SK-N-SH (cell line): ENCODE results near the gene NSF. TPM values are rescaled to one million over a fixed set of nuclear protein-coding genes. Genes with fewer than 3 reads are reported as not detected.
"Not testable (repeated sequence)": the region's sequence is repeated elsewhere in the genome, so short reads cannot be mapped to it uniquely, and the experiment has no call there.

ENCODE experiments used
- CTCF ChIA-PET: fragments of 300-600, 350-600 bp; formaldehyde crosslinking; extraction: SDS; loops from one replicate; lab custom pipeline; 2021; lab: Yijun Ruan, JAX
- POLR2A ChIA-PET: fragments of 350-600 bp; sonication (Branson Sonifier 250); formaldehyde crosslinking; extraction: SDS; loops from one replicate; lab custom pipeline; 2020; ENCODE audit warnings: antibody characterized with exemption, inconsistent platforms; lab: Yijun Ruan, JAX
- DNase-seq: peaks from one replicate; pipeline ENCODE4 v3.0.0; 2012
- H2AFZ ChIP-seq: fragments of 200-600 bp; sonication (generic); 2 replicates; pipeline ENCODE4 v1.8.1; 2016; ENCODE audit warnings: antibody characterized with exemption, mild to moderate bottlenecking, low read depth
- H3F3A ChIP-seq: fragments of 200-600 bp; sonication (generic); replicated peaks from 2 replicates; pipeline ENCODE3; 2016; ENCODE audit warnings: antibody characterized with exemption, mild to moderate bottlenecking; ENCODE audit not compliant: insufficient read depth
- H3K27ac ChIP-seq, 2 experiments: fragments of 200-500 bp in 1 of 2; fragments of 200-600 bp in 1 of 2; sonication (Bioruptor generic) in 1 of 2; sonication (generic), shearing (Covaris generic) in 1 of 2; 2 replicates each; pipeline versions ENCODE4 v1.5.1 to v1.6.1; 2014 to 2016; ENCODE audit warnings: low read depth in 2 of 2, inconsistent platforms in 1 of 2, low read length in 1 of 2, mild to moderate bottlenecking in 1 of 2, mixed read lengths in 1 of 2
- H3K27me3 ChIP-seq: fragments of 200-600 bp; sonication (generic), shearing (Covaris generic); 2 replicates; pipeline ENCODE4 v1.6.1; 2016; ENCODE audit warnings: mixed run types; ENCODE audit not compliant: insufficient read depth
- H3K36me3 ChIP-seq, 2 experiments: fragments of 200-500 bp in 1 of 2; fragments of 200-600 bp in 1 of 2; sonication (Bioruptor generic) in 1 of 2; sonication (generic) in 1 of 2; replicated peaks in 1 of 2; 2 replicates each; pipeline versions ENCODE3 to v1.5.1; 2014 to 2016; ENCODE audit warnings: low read length in 1 of 2, mild to moderate bottlenecking in 1 of 2; ENCODE audit not compliant: insufficient read depth in 2 of 2, control insufficient read depth in 1 of 2
- H3K4me1 ChIP-seq, 2 experiments: fragments of 200-500 bp in 1 of 2; fragments of 200-600 bp in 1 of 2; sonication (Bioruptor generic) in 1 of 2; sonication (generic), shearing (Covaris generic) in 1 of 2; 2 replicates each; pipeline versions ENCODE4 v1.5.1 to v1.6.1; 2014 to 2016; ENCODE audit warnings: low read depth in 1 of 2, low read length in 1 of 2, mixed run types in 1 of 2; ENCODE audit not compliant: insufficient read depth in 2 of 2, control insufficient read depth in 1 of 2
- H3K4me2 ChIP-seq: fragments of 200-600 bp; sonication (generic), shearing (Covaris generic); 2 replicates; pipeline ENCODE4 v1.6.1; 2017; ENCODE audit warnings: mixed run types
- H3K4me3 ChIP-seq, 2 experiments: fragments of 200-500 bp in 1 of 2; fragments of 200-600 bp in 1 of 2; sonication (Bioruptor generic) in 1 of 2; sonication (generic), shearing (Covaris generic) in 1 of 2; 2 replicates each; pipeline versions ENCODE4 v1.5.1 to v1.8.1; 2014 to 2016; ENCODE audit warnings: low read depth in 2 of 2, inconsistent platforms in 1 of 2, low read length in 1 of 2, mild to moderate bottlenecking in 1 of 2, mixed read lengths in 1 of 2, moderate library complexity in 1 of 2
- H3K79me2 ChIP-seq: fragments of 200-600 bp; sonication (generic); 2 replicates; pipeline ENCODE4 v1.8.1; 2017; ENCODE audit warnings: mild to moderate bottlenecking; ENCODE audit not compliant: insufficient read depth
- H3K9ac ChIP-seq: fragments of 200-600 bp; sonication (generic); 2 replicates; pipeline ENCODE4 v1.6.1; 2017; ENCODE audit warnings: mixed run types
- H3K9me2 ChIP-seq: fragments of 200-600 bp; sonication (generic); 2 replicates; pipeline ENCODE4 v1.6.1; 2017; ENCODE audit warnings: mixed run types
- H3K9me3 ChIP-seq: fragments of 200-600 bp; sonication (generic); 2 replicates; pipeline ENCODE4 v1.6.1; 2017; ENCODE audit warnings: mixed run types, mild to moderate bottlenecking, moderate library complexity
- H4K20me1 ChIP-seq: fragments of 200-600 bp; sonication (generic); 2 replicates; pipeline ENCODE4 v1.6.1; 2017; ENCODE audit warnings: mild to moderate bottlenecking, mixed run types; ENCODE audit not compliant: insufficient read depth
- WGBS: methylation state at CpG from one replicate; pipeline ENCODE4 v1.1.6; 2017; ENCODE audit warnings: low lambda C conversion rate; 5-methylcytosine and 5-hydroxymethylcytosine counted together
- polyA plus RNA-seq, 3 experiments: library from polyadenylated mRNA; depleted of rRNA; stranded (reverse); fragments of >200 nt; gene quantifications; 2 replicates each; pipeline ENCODE4 v1.2.3, GENCODE V29; 2012

NSF gene
- polyA plus RNA-seq, 1 of the 3 experiments (the other 2 are of a cell fraction), result 31.4 TPM

GRCh38 chr17:46663123-46663522 is 72.7 kb downstream of the NSF start:
- H3K27me3 ChIP-seq, POLR2A ChIA-PET, H3K9me3 ChIP-seq, H3F3A ChIP-seq, DNase-seq, H3K9ac ChIP-seq, H2AFZ ChIP-seq, H4K20me1 ChIP-seq, H3K27ac ChIP-seq, H3K4me3 ChIP-seq, H3K4me2 ChIP-seq, H3K4me1 ChIP-seq, H3K79me2 ChIP-seq, H3K36me3 ChIP-seq, CTCF ChIA-PET, H3K9me2 ChIP-seq: not testable (repeated sequence)
- WGBS, result no CpG with 5 or more reads among the region's 1 CpG

- H3K9me3 ChIP-seq, H2AFZ ChIP-seq, H3K79me2 ChIP-seq, CTCF ChIA-PET, H3K27ac ChIP-seq, H3K4me3 ChIP-seq, DNase-seq, H3K9me2 ChIP-seq, H3K36me3 ChIP-seq, H3K27me3 ChIP-seq, H4K20me1 ChIP-seq, H3K4me1 ChIP-seq, H3F3A ChIP-seq, POLR2A ChIA-PET, H3K9ac ChIP-seq, H3K4me2 ChIP-seq: not testable (repeated sequence)
- WGBS, result no CpG with 5 or more reads among the region's 2 CpGs
These were observed 73.1 kb downstream of the NSF start for GRCh38 chr17:46663552-46663951.

GRCh38 chr17:46665969-46666368 is 75.5 kb downstream of the NSF start:
- H3K27me3 ChIP-seq, H4K20me1 ChIP-seq, H3F3A ChIP-seq, DNase-seq, H3K4me3 ChIP-seq, H3K9me2 ChIP-seq, POLR2A ChIA-PET, H3K4me2 ChIP-seq, CTCF ChIA-PET, H3K4me1 ChIP-seq, H3K9me3 ChIP-seq, H3K79me2 ChIP-seq, H2AFZ ChIP-seq, H3K27ac ChIP-seq, H3K36me3 ChIP-seq, H3K9ac ChIP-seq: not testable (repeated sequence)
- WGBS, result 93% methylated on average over 4 of the region's 5 CpGs

- H3K9me2 ChIP-seq, CTCF ChIA-PET: not testable (repeated sequence)
- no CpG with 5 or more reads among the region's 4 CpGs for WGBS
These were observed 80.3 kb downstream of the NSF start for GRCh38 chr17:46670789-46671188.

GRCh38 chr17:46672777-46673176 is 82.3 kb downstream of the NSF start:
- H3K4me3 ChIP-seq, H3K4me2 ChIP-seq, H3K9me3 ChIP-seq, H3K9ac ChIP-seq, H3K27ac ChIP-seq, CTCF ChIA-PET, H2AFZ ChIP-seq, H3K4me1 ChIP-seq, H3K27me3 ChIP-seq, H3K79me2 ChIP-seq, H3K9me2 ChIP-seq, H3K36me3 ChIP-seq, H3F3A ChIP-seq, DNase-seq, H4K20me1 ChIP-seq, POLR2A ChIA-PET: not testable (repeated sequence)
- WGBS, result no CpG with 5 or more reads among the region's 2 CpGs

More at GRCh38 chr17:46670789-46671188, 80.3 kb downstream of the NSF start:
- H2AFZ ChIP-seq, H3K79me2 ChIP-seq, H3F3A ChIP-seq, H3K4me2 ChIP-seq, DNase-seq, H3K4me1 ChIP-seq, H3K9ac ChIP-seq, H3K9me3 ChIP-seq, H3K36me3 ChIP-seq, H3K27ac ChIP-seq, H3K27me3 ChIP-seq, POLR2A ChIA-PET, H4K20me1 ChIP-seq, H3K4me3 ChIP-seq: not testable (repeated sequence)

GRCh38 chr17:46677819-46678218 is 87.3 kb downstream of the NSF start:
- H3F3A ChIP-seq, H3K27me3 ChIP-seq, H3K27ac ChIP-seq, H3K36me3 ChIP-seq, H2AFZ ChIP-seq, H3K4me3 ChIP-seq, H3K79me2 ChIP-seq, DNase-seq, H3K9me2 ChIP-seq, CTCF ChIA-PET, H3K9ac ChIP-seq, H4K20me1 ChIP-seq, H3K4me1 ChIP-seq, POLR2A ChIA-PET, H3K9me3 ChIP-seq, H3K4me2 ChIP-seq: not testable (repeated sequence)

GRCh38 chr17:46683653-46684052 is 93.2 kb downstream of the NSF start:
- POLR2A ChIA-PET, H3K9ac ChIP-seq, H3K4me1 ChIP-seq, H3K27ac ChIP-seq, H3K9me3 ChIP-seq, H3K36me3 ChIP-seq, H3K27me3 ChIP-seq, H3K79me2 ChIP-seq, H3K4me2 ChIP-seq, DNase-seq, H2AFZ ChIP-seq, H3F3A ChIP-seq, H3K4me3 ChIP-seq, H3K9me2 ChIP-seq, CTCF ChIA-PET, H4K20me1 ChIP-seq: not testable (repeated sequence)
- WGBS, result no CpG with 5 or more reads among the region's 2 CpGs
